KG1 (cell line): ENCODE measurements around the gene SORCS2.

Source experiments
- DNase-seq: peaks from one replicate; lab custom pipeline; 2025; lab: John Stamatoyannopoulos, UW

Gene SORCS2

GRCh38 chr4:7510538-7510937 lies 318.2 kb downstream of the SORCS2 start:
- no peak for DNase-seq

GRCh38 chr4:7511525-7511924 lies 319.2 kb downstream of the SORCS2 start:
- DNase-seq, result no peak

GRCh38 chr4:7512428-7512827 lies 320.1 kb downstream of the SORCS2 start:
- no peak for DNase-seq

GRCh38 chr4:7512946-7513345 lies 320.6 kb downstream of the SORCS2 start:
- DNase-seq, result no peak

GRCh38 chr4:7513671-7514070 lies 321.3 kb downstream of the SORCS2 start:
- no peak for DNase-seq

GRCh38 chr4:7514281-7514680 lies 321.9 kb downstream of the SORCS2 start:
- no peak for DNase-seq

GRCh38 chr4:7514789-7515188 lies 322.5 kb downstream of the SORCS2 start:
- DNase-seq, result no peak

GRCh38 chr4:7515390-7515902 lies 323.1 kb downstream of the SORCS2 start:
- no peak for DNase-seq

- DNase-seq, result no peak
Measured at GRCh38 chr4:7516096-7516772, 323.9 kb downstream of the SORCS2 start.

GRCh38 chr4:7516773-7517144 lies 324.4 kb downstream of the SORCS2 start:
- no peak for DNase-seq

GRCh38 chr4:7518871-7519637 lies 326.7 kb downstream of the SORCS2 start:
- no peak for DNase-seq

- no peak for DNase-seq
Measured at GRCh38 chr4:7519638-7520376, 327.5 kb downstream of the SORCS2 start.

GRCh38 chr4:7521666-7522065 lies 329.3 kb downstream of the SORCS2 start:
- no peak for DNase-seq

GRCh38 chr4:7522452-7523220 lies 330.3 kb downstream of the SORCS2 start:
- no peak for DNase-seq

GRCh38 chr4:7523526-7523925 lies 331.2 kb downstream of the SORCS2 start:
- DNase-seq, result no peak

- DNase-seq, result no peak
Measured at GRCh38 chr4:7524064-7524682, 331.8 kb downstream of the SORCS2 start.

GRCh38 chr4:7524843-7525242 lies 332.5 kb downstream of the SORCS2 start:
- DNase-seq, result no peak

- no peak for DNase-seq
Measured at GRCh38 chr4:7526491-7526890, 334.2 kb downstream of the SORCS2 start.

GRCh38 chr4:7526929-7527535 lies 334.7 kb downstream of the SORCS2 start:
- DNase-seq, result no peak

GRCh38 chr4:7529368-7530080 lies 337.2 kb downstream of the SORCS2 start:
- no peak for DNase-seq
